Lower leg skin (tissue), 3 donors: ENCODE data around the gene MXI1.

Experiments used
- POLR2A ChIP-seq, 2 donors: fragments of 450-650 bp; IDR thresholded peaks; one replicate each; pipeline ENCODE4 v1.6.1; 2016 to 2017; ENCODE audit warnings: antibody characterized with exemption in 2 of 2, mild to moderate bottlenecking in 1 of 2, moderate library complexity in 1 of 2
- TF ChIP-seq, protein P1 (sequence below), 3 donors: fragments of 450-650 bp; IDR thresholded peaks; one replicate each; pipeline ENCODE4 v1.5.1; 2016; ENCODE audit warnings: antibody characterized with exemption in 3 of 3, mild to moderate bottlenecking in 3 of 3, moderate library complexity in 2 of 3

GRCh38 chr10:110162741-110163145 lies 44.7 kb upstream of the MXI1 start:
- TF ChIP-seq, protein P1, sequence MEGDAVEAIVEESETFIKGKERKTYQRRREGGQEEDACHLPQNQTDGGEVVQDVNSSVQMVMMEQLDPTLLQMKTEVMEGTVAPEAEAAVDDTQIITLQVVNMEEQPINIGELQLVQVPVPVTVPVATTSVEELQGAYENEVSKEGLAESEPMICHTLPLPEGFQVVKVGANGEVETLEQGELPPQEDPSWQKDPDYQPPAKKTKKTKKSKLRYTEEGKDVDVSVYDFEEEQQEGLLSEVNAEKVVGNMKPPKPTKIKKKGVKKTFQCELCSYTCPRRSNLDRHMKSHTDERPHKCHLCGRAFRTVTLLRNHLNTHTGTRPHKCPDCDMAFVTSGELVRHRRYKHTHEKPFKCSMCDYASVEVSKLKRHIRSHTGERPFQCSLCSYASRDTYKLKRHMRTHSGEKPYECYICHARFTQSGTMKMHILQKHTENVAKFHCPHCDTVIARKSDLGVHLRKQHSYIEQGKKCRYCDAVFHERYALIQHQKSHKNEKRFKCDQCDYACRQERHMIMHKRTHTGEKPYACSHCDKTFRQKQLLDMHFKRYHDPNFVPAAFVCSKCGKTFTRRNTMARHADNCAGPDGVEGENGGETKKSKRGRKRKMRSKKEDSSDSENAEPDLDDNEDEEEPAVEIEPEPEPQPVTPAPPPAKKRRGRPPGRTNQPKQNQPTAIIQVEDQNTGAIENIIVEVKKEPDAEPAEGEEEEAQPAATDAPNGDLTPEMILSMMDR (IDR thresholded peaks at IDR 0.05): no peak
- no peak for TF ChIP-seq POLR2A (IDR thresholded peaks at IDR 0.05)
